Coronary artery (tissue), 2 donors: ENCODE data around the gene NBL1.
A peak's percentile ranks its signal among the peaks of the same experiment; 100 is the strongest.

Source experiments
- DNase-seq: peaks from one replicate; pipeline ENCODE4 v3.0.0-alpha.2; 2017; ENCODE audit warnings: low spot score
- H3K27ac ChIP-seq, 2 donors: fragments of 200-600 bp; sonication (generic); one replicate each; pipeline ENCODE4 v1.5.1; 2016 to 2019
- H3K4me3 ChIP-seq: fragments of 200-600 bp; sonication (generic); 2 replicates; pipeline ENCODE4 v1.5.1; 2016; ENCODE audit warnings: mild to moderate bottlenecking, moderate library complexity
- CTCF ChIP-seq: fragments of 200-600 bp; sonication (generic); IDR thresholded peaks from one replicate; pipeline ENCODE4 v1.5.1; 2019; ENCODE audit warnings: antibody characterized with exemption

The NBL1 gene

GRCh38 chr1:19647643-19648042 lies 3.5 kb downstream of the NBL1 start:
- TF ChIP-seq CTCF = no peak
- no peak for DNase-seq
- Histone ChIP-seq H3K27ac (peak overlapping the region in 1 of 2 donors; percentile 90), H3K4me3 (peak overlapping the region; percentile 34)

- Histone ChIP-seq H3K4me3 (no peak overlapping the region), H3K27ac (peak overlapping the region in 1 of 2 donors; percentile 73)
- TF ChIP-seq CTCF = no peak
- no peak for DNase-seq
These were observed 4.1 kb downstream of the NBL1 start for GRCh38 chr1:19648239-19648638.

- Histone ChIP-seq H3K27ac (peak overlapping the region in 1 of 2 donors; percentile 73), H3K4me3 (no peak overlapping the region)
- TF ChIP-seq CTCF = no peak
- DNase-seq = no peak
These were observed 4.6 kb downstream of the NBL1 start for GRCh38 chr1:19648689-19649088.

- no peak for DNase-seq
- peak overlapping the region; percentile 52 to 78 for H3K27ac ChIP-seq
- peak overlapping the region; percentile 50 for H3K4me3 ChIP-seq
- TF ChIP-seq CTCF = no peak
These were observed 6.5 kb downstream of the NBL1 start for GRCh38 chr1:19650416-19651140.

- Histone ChIP-seq H3K4me3 (peak overlapping the region; percentile 50), H3K27ac (peak overlapping the region; percentile 52 to 78)
- no peak for DNase-seq
- TF ChIP-seq CTCF = peak; percentile 41
These were observed 7.1 kb downstream of the NBL1 start for GRCh38 chr1:19651141-19651737.

GRCh38 chr1:19654386-19654785 lies 10.3 kb downstream of the NBL1 start:
- DNase-seq = no peak
- Histone ChIP-seq H3K4me3 (no peak overlapping the region), H3K27ac (no peak overlapping the region)
- no peak for TF ChIP-seq CTCF
